DMS114 treated with DMSO at 0.1 percent for 48 hours (cell line): ENCODE data around the gene AGAP1.

ENCODE experiments used
- DNase-seq: peaks from one replicate; lab custom pipeline; 2025; ENCODE audit not compliant: unreplicated experiment; lab: John Stamatoyannopoulos, UW

Gene AGAP1

GRCh38 chr2:235507928-235508327, 14.1 kb downstream of the AGAP1 start:
- no peak for DNase-seq

- no peak for DNase-seq
These were observed 14.7 kb downstream of the AGAP1 start for GRCh38 chr2:235508371-235509160.

- DNase-seq: no peak
These were observed 16.5 kb downstream of the AGAP1 start for GRCh38 chr2:235510318-235510717.

- DNase-seq: no peak
These were observed 17.4 kb downstream of the AGAP1 start for GRCh38 chr2:235511187-235511661.

- no peak for DNase-seq
These were observed 18.2 kb downstream of the AGAP1 start for GRCh38 chr2:235511751-235512698.

- DNase-seq: no peak
These were observed 18.8 kb downstream of the AGAP1 start for GRCh38 chr2:235512699-235513053.

GRCh38 chr2:235513984-235514626, 20.3 kb downstream of the AGAP1 start:
- no peak for DNase-seq

- no peak for DNase-seq
These were observed 21.0 kb downstream of the AGAP1 start for GRCh38 chr2:235514627-235515363.

- DNase-seq: no peak
These were observed 21.5 kb downstream of the AGAP1 start for GRCh38 chr2:235515364-235515742.

GRCh38 chr2:235515821-235516220, 22.0 kb downstream of the AGAP1 start:
- no peak for DNase-seq

GRCh38 chr2:235516257-235516656, 22.4 kb downstream of the AGAP1 start:
- no peak for DNase-seq

GRCh38 chr2:235518322-235519090, 24.7 kb downstream of the AGAP1 start:
- DNase-seq: no peak

- no peak for DNase-seq
These were observed 26.9 kb downstream of the AGAP1 start for GRCh38 chr2:235520787-235521186.

- DNase-seq: no peak
These were observed 28.0 kb downstream of the AGAP1 start for GRCh38 chr2:235521844-235522243.

GRCh38 chr2:235523021-235523420, 29.2 kb downstream of the AGAP1 start:
- no peak for DNase-seq

GRCh38 chr2:235523486-235524150, 29.8 kb downstream of the AGAP1 start:
- DNase-seq: no peak

- DNase-seq: no peak
These were observed 32.3 kb downstream of the AGAP1 start for GRCh38 chr2:235526166-235526565.

GRCh38 chr2:235527806-235528469, 34.1 kb downstream of the AGAP1 start:
- DNase-seq: no peak

- DNase-seq: no peak
These were observed 35.8 kb downstream of the AGAP1 start for GRCh38 chr2:235529621-235530020.
